Measurements from ENCODE around the gene NLRP6. TPM values are rescaled to one million over a fixed set of nuclear protein-coding genes. Genes with fewer than 3 reads are reported as not detected.

The NLRP6 gene
- total and polyA plus RNA-seq, 2 of the 4 experiments (the other 2 are of a cell fraction) = not detected

GRCh38 chr11:261624-262023 is 16.6 kb upstream of the NLRP6 start:
- no peak for ATAC-seq (ENCODE audit: low read depth)
- CTCF ChIA-PET = interaction anchor here (1.8 kb wide), 1 partner anchor 11 kb away, joined by 8 read pairs; no protein-coding TSS in a partner anchor

More at GRCh38 chr11:261624-262023, 16.6 kb upstream of the NLRP6 start:
- Histone ChIP-seq H4K8ac (ENCODE audit: low read depth in 2 of 2, low read length in 2 of 2) (no peak overlapping the region), H3K56ac (ENCODE audit: extremely low read depth, insufficient read depth, low read length) (no peak overlapping the region), H3K9me1 (ENCODE audit: insufficient read depth, low read length) (no peaks in the 10 kb centered on the region; the same call in 1 of the 2 replicates), H3K79me1 (ENCODE audit: low read depth in 1 of 2, low read length in 2 of 2) (no peaks in the 10 kb centered on the region), H3K9ac (ENCODE audit: low read depth, low read length) (no peak overlapping the region), H3K4me3 (ENCODE audit: insufficient read depth, low read depth, low read length) (no peak overlapping the region), H3K23ac (ENCODE audit: low read depth, low read length) (no peak overlapping the region), H2AK5ac (ENCODE audit: low read depth, low read length) (no peak overlapping the region), H4K5ac (ENCODE audit: low read depth, low read length) (no peak overlapping the region), H3K18ac (ENCODE audit: low read depth, low read length) (no peak overlapping the region), H3K4ac (ENCODE audit: low read depth, low read length) (no peak overlapping the region), H2BK20ac (ENCODE audit: low read depth, low read length) (no peak overlapping the region), H2BK15ac (ENCODE audit: low read depth, low read length) (no peak overlapping the region), H3K9me3 (ENCODE audit: control insufficient read depth, insufficient read depth, low read length) (no peaks in the 10 kb centered on the region), H3K4me1 (ENCODE audit: control insufficient read depth, insufficient read depth, low read length) (no peaks in the 10 kb centered on the region), H2BK120ac (ENCODE audit: low read depth, low read length) (no peak overlapping the region), H2AK9ac (replicated peaks; ENCODE audit: low read depth, low read length, poor library complexity) (no peak overlapping the region), H3K27ac (ENCODE audit: insufficient read depth, low read length) (no peak overlapping the region), H2BK5ac (ENCODE audit: low read depth, low read length, poor library complexity, severe bottlenecking) (no peak overlapping the region), H3K27me3 (ENCODE audit: control insufficient read depth, insufficient read depth, low read length) (peaks cover 10% of the 10 kb centered on the region), H2AFZ (replicated peaks; ENCODE audit: low read length, poor library complexity) (no peak overlapping the region), H3K14ac (replicated peaks; ENCODE audit: low read depth, low read length) (no peak overlapping the region), H3K4me2 (ENCODE audit: low read depth, low read length) (no peak overlapping the region), H3K36me3 (ENCODE audit: control insufficient read depth, insufficient read depth, low read length) (no peaks in the 10 kb centered on the region), H4K91ac (ENCODE audit: insufficient read depth, low read depth, low read length) (no peak overlapping the region), H4K20me1 (ENCODE audit: insufficient read depth, low read length) (no peaks in the 10 kb centered on the region)
- POLR2A ChIA-PET (ENCODE audit: unreplicated experiment) = no interaction called here
- no CpG with 5 or more reads among the region's 4 CpGs for WGBS, 2 experiments (ENCODE audit: extremely low coverage in 2 of 2, insufficient read length in 1 of 2)
- in situ Hi-C loops (cut with MboI; ENCODE audit: low sequenced_read_pairs) (no loop called here), intact Hi-C loops (cut with micrococcal nuclease) (no loop called here), dilution Hi-C loops (cut with HindIII; ENCODE audit: low sequenced_read_pairs, unreplicated experiment) (no loop called here)
- BruUV-seq (replicated peaks) = no TSS peak
- TF ChIP-seq CHD1 (IDR thresholded peaks at IDR 0.05; ENCODE audit: low read depth, low read length) (no peak), RCOR1 (IDR thresholded peaks at IDR 0.05; ENCODE audit: insufficient replicate concordance, low read length) (no peak), POLR2A (IDR thresholded peaks at IDR 0.05; ENCODE audit: low read depth, low read length) (no peak), MAZ (IDR thresholded peaks at IDR 0.05; ENCODE audit: borderline replicate concordance, low read depth, low read length) (no peak), SMC3 (IDR thresholded peaks at IDR 0.05; ENCODE audit: low read depth, low read length) (no peak), MXI1 (IDR thresholded peaks at IDR 0.05; ENCODE audit: borderline replicate concordance, low read depth, low read length) (no peak), NFE2L2 (IDR thresholded peaks at IDR 0.05; ENCODE audit: low read depth, low read length) (no peak), RFX5 (IDR thresholded peaks at IDR 0.05; ENCODE audit: low read depth, low read length) (no peak), FOS (IDR thresholded peaks at IDR 0.05; ENCODE audit: low read depth, low read length) (no peak), MAFK (IDR thresholded peaks at IDR 0.05; ENCODE audit: low read depth, low read length) (no peak)
- TF ChIP-seq, protein P1, sequence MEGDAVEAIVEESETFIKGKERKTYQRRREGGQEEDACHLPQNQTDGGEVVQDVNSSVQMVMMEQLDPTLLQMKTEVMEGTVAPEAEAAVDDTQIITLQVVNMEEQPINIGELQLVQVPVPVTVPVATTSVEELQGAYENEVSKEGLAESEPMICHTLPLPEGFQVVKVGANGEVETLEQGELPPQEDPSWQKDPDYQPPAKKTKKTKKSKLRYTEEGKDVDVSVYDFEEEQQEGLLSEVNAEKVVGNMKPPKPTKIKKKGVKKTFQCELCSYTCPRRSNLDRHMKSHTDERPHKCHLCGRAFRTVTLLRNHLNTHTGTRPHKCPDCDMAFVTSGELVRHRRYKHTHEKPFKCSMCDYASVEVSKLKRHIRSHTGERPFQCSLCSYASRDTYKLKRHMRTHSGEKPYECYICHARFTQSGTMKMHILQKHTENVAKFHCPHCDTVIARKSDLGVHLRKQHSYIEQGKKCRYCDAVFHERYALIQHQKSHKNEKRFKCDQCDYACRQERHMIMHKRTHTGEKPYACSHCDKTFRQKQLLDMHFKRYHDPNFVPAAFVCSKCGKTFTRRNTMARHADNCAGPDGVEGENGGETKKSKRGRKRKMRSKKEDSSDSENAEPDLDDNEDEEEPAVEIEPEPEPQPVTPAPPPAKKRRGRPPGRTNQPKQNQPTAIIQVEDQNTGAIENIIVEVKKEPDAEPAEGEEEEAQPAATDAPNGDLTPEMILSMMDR (conservative IDR thresholded peaks at IDR 0.05; ENCODE audit: low read depth, low read length) = no peak
- TF ChIP-seq, protein P2, sequence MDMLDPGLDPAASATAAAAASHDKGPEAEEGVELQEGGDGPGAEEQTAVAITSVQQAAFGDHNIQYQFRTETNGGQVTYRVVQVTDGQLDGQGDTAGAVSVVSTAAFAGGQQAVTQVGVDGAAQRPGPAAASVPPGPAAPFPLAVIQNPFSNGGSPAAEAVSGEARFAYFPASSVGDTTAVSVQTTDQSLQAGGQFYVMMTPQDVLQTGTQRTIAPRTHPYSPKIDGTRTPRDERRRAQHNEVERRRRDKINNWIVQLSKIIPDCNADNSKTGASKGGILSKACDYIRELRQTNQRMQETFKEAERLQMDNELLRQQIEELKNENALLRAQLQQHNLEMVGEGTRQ (IDR thresholded peaks at IDR 0.05; ENCODE audit: low read depth, low read length) = no peak
- DNase-seq = no peak
